OCI-LY3 (cell line): Measurements from ENCODE around the gene KCNS1.

Experiments used
- EZH2phosphoT487 ChIP-seq: fragments of 200-600 bp; shearing (Covaris generic); IDR thresholded peaks from 2 replicates; pipeline ENCODE4 v1.6.1; 2018; ENCODE audit warnings: antibody characterized with exemption, mixed run types, low read depth
- TF ChIP-seq, protein P1 (sequence below): fragments of 200-600, 300-600 bp; sonication (generic); IDR thresholded peaks from 2 replicates; pipeline ENCODE4 v1.5.1; 2014; ENCODE audit warnings: antibody characterized with exemption, low read length, low read depth

GRCh38 chr20:45090481-45090880 is 10.4 kb downstream of the KCNS1 start:
- TF ChIP-seq, protein P1, sequence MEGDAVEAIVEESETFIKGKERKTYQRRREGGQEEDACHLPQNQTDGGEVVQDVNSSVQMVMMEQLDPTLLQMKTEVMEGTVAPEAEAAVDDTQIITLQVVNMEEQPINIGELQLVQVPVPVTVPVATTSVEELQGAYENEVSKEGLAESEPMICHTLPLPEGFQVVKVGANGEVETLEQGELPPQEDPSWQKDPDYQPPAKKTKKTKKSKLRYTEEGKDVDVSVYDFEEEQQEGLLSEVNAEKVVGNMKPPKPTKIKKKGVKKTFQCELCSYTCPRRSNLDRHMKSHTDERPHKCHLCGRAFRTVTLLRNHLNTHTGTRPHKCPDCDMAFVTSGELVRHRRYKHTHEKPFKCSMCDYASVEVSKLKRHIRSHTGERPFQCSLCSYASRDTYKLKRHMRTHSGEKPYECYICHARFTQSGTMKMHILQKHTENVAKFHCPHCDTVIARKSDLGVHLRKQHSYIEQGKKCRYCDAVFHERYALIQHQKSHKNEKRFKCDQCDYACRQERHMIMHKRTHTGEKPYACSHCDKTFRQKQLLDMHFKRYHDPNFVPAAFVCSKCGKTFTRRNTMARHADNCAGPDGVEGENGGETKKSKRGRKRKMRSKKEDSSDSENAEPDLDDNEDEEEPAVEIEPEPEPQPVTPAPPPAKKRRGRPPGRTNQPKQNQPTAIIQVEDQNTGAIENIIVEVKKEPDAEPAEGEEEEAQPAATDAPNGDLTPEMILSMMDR = no peak
- no peak for TF ChIP-seq EZH2phosphoT487
